CD4-positive, alpha-beta T cell treated with Interleukin-6 for 4 hours (primary cell): ENCODE measurements around the gene CYP4A11.
"Not testable (repeated sequence)": the region's sequence is repeated elsewhere in the genome, so short reads cannot be mapped to it uniquely, and the experiment has no call there.

ENCODE experiments used
- DNase-seq: peaks from one replicate; pipeline ENCODE4 v3.0.0-alpha.2; 2020; ENCODE audit warnings: mixed read lengths

The CYP4A11 gene

GRCh38 chr1:46910790-46911189 is 30.5 kb downstream of the CYP4A11 start:
- DNase-seq = no peak

GRCh38 chr1:46903481-46903880 is 37.8 kb downstream of the CYP4A11 start:
- DNase-seq = no peak

- no peak for DNase-seq
Observed at GRCh38 chr1:46900401-46900800, 40.9 kb downstream of the CYP4A11 start.

- not testable (repeated sequence) for DNase-seq
Observed at GRCh38 chr1:46881656-46882055, 59.6 kb downstream of the CYP4A11 start.
